Measurements from ENCODE around the gene ATP2B2.

DNA sequence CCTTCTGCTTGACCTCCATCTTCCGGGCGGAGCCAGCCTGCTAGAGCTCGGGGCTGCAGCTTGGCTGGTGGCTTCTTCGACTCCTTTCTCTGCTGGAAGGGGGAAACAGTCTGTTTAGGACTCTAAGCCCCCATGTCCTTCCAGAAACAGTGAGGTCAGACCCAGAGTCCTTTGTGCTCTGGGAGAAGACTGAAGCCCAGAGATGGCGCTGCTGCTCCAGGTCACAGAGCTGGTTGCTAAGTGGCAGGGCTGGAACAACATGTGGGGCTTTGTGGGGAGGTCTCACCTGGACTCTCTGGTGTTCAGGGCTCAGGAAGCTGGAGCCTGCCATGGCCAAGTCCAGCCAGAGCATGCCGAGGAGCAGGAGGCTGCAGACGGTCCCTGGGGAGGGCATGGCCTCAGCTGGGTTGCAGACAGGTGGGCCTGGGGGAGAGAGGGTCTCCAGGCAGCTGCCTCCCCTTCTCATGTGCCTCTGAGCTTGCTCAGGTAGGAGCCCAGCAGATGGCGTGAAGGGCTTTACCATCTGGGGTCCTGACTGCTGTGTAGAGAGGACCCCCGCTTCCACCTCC is 215.5 kb downstream of the ATP2B2 start:
- TF ChIP-seq SP1 (IDR thresholded peaks at IDR 0.05; ENCODE audit: low read depth, low read length) (no peak), SMAD5 (IDR thresholded peaks at IDR 0.05; ENCODE audit: low read depth) (no peak), ZBED1 (IDR thresholded peaks at IDR 0.05; ENCODE audit: borderline replicate concordance) (no peak), ETV6 (conservative IDR thresholded peaks at IDR 0.05 in 1 of 2, IDR thresholded peaks at IDR 0.05 in 1 of 2; ENCODE audit: borderline replicate concordance in 1 of 2, low read depth in 1 of 2) (no peak), POLR2AphosphoS5 (IDR thresholded peaks at IDR 0.05; ENCODE audit: low read length) (no peak), MYC (IDR thresholded peaks at IDR 0.05; ENCODE audit: insufficient read depth, insufficient read length, insufficient replicate concordance, low read length, severe bottlenecking) (no peak), EZH2 (IDR thresholded peaks at IDR 0.05; ENCODE audit: borderline replicate concordance, control insufficient read depth, low read depth, low read length) (no peak), JUND (IDR thresholded peaks at IDR 0.05; ENCODE audit: low read depth, low read length) (no peak), EP300 (IDR thresholded peaks at IDR 0.05; ENCODE audit: borderline replicate concordance in 1 of 2, control insufficient read depth in 1 of 2, low read depth in 2 of 2, low read length in 2 of 2) (no peak), TAF1 (IDR thresholded peaks at IDR 0.05; ENCODE audit: borderline replicate concordance, low read depth, low read length) (no peak)
- TF ChIP-seq, protein P1, sequence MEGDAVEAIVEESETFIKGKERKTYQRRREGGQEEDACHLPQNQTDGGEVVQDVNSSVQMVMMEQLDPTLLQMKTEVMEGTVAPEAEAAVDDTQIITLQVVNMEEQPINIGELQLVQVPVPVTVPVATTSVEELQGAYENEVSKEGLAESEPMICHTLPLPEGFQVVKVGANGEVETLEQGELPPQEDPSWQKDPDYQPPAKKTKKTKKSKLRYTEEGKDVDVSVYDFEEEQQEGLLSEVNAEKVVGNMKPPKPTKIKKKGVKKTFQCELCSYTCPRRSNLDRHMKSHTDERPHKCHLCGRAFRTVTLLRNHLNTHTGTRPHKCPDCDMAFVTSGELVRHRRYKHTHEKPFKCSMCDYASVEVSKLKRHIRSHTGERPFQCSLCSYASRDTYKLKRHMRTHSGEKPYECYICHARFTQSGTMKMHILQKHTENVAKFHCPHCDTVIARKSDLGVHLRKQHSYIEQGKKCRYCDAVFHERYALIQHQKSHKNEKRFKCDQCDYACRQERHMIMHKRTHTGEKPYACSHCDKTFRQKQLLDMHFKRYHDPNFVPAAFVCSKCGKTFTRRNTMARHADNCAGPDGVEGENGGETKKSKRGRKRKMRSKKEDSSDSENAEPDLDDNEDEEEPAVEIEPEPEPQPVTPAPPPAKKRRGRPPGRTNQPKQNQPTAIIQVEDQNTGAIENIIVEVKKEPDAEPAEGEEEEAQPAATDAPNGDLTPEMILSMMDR (IDR thresholded peaks at IDR 0.05 in 2 of 3, conservative IDR thresholded peaks at IDR 0.05 in 1 of 3; ENCODE audit: control insufficient read depth in 2 of 3, extremely low read depth in 1 of 3, insufficient read depth in 1 of 3, low read depth in 3 of 3, low read length in 3 of 3), result no peak
- TF ChIP-seq, protein P2, sequence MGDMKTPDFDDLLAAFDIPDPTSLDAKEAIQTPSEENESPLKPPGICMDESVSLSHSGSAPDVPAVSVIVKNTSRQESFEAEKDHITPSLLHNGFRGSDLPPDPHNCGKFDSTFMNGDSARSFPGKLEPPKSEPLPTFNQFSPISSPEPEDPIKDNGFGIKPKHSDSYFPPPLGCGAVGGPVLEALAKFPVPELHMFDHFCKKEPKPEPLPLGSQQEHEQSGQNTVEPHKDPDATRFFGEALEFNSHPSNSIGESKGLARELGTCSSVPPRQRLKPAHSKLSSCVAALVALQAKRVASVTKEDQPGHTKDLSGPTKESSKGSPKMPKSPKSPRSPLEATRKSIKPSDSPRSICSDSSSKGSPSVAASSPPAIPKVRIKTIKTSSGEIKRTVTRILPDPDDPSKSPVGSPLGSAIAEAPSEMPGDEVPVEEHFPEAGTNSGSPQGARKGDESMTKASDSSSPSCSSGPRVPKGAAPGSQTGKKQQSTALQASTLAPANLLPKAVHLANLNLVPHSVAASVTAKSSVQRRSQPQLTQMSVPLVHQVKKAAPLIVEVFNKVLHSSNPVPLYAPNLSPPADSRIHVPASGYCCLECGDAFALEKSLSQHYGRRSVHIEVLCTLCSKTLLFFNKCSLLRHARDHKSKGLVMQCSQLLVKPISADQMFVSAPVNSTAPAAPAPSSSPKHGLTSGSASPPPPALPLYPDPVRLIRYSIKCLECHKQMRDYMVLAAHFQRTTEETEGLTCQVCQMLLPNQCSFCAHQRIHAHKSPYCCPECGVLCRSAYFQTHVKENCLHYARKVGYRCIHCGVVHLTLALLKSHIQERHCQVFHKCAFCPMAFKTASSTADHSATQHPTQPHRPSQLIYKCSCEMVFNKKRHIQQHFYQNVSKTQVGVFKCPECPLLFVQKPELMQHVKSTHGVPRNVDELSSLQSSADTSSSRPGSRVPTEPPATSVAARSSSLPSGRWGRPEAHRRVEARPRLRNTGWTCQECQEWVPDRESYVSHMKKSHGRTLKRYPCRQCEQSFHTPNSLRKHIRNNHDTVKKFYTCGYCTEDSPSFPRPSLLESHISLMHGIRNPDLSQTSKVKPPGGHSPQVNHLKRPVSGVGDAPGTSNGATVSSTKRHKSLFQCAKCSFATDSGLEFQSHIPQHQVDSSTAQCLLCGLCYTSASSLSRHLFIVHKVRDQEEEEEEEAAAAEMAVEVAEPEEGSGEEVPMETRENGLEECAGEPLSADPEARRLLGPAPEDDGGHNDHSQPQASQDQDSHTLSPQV (IDR thresholded peaks at IDR 0.05), result no peak
